ENCODE data around the gene CDK15.

DNA sequence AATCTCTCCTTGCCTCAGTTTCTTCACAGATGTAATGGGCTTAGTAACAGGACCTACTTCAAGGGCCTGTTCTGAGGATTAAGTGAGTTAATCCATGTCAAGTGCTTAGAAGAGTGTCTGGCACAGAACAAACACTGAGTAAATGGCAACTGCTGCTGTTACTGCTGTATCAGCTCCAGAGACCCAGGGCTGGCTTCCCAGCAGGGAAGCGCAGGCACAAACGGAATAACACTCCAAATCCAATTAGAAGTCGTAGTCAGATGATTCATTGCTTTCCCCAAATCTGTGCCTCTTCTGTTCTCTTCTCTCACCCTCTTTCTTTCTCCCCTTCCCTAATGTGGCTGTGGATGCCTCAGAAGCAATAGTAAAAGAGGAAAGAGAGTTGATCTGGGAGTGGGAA, 126.2 kb downstream of the CDK15 start:
- TF ChIP-seq, protein P1, sequence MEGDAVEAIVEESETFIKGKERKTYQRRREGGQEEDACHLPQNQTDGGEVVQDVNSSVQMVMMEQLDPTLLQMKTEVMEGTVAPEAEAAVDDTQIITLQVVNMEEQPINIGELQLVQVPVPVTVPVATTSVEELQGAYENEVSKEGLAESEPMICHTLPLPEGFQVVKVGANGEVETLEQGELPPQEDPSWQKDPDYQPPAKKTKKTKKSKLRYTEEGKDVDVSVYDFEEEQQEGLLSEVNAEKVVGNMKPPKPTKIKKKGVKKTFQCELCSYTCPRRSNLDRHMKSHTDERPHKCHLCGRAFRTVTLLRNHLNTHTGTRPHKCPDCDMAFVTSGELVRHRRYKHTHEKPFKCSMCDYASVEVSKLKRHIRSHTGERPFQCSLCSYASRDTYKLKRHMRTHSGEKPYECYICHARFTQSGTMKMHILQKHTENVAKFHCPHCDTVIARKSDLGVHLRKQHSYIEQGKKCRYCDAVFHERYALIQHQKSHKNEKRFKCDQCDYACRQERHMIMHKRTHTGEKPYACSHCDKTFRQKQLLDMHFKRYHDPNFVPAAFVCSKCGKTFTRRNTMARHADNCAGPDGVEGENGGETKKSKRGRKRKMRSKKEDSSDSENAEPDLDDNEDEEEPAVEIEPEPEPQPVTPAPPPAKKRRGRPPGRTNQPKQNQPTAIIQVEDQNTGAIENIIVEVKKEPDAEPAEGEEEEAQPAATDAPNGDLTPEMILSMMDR (IDR thresholded peaks at IDR 0.05; ENCODE audit: low read length): no peak
- no peak for TF ChIP-seq EZH2 (IDR thresholded peaks at IDR 0.05; ENCODE audit: borderline replicate concordance, low read length)

Measured in OCI-LY1 (cell line).